HepG2 (cell line): ENCODE data around the gene CAPN7. TPM values are rescaled to one million over a fixed set of nuclear protein-coding genes. Genes with fewer than 3 reads are reported as not detected.

Experiments used
- ATF6 ChIP-seq: sonication (generic); formaldehyde crosslinking; conservative IDR thresholded peaks from 2 replicates; pipeline ENCODE4 v1.4.0; 2020; ENCODE audit warnings: missing genetic modification reagents
- DMAP1 ChIP-seq: IDR thresholded peaks from 2 replicates; pipeline ENCODE4 v1.6.1; 2016
- GMEB1 ChIP-seq: sonication (generic); formaldehyde crosslinking; IDR thresholded peaks from 2 replicates; pipeline ENCODE4 v1.5.1; 2020; ENCODE audit warnings: missing genetic modification reagents, mild to moderate bottlenecking, borderline replicate concordance
- MAZ ChIP-seq, 2 experiments: sonication (generic) in 1 of 2; formaldehyde crosslinking in 1 of 2; IDR thresholded peaks; 2 replicates each; pipeline versions ENCODE4 v1.5.0 to v1.6.1; 2012 to 2020; ENCODE audit warnings: low read depth in 2 of 2, mild to moderate bottlenecking in 2 of 2, borderline replicate concordance in 1 of 2, improper control_type of control experiment in 1 of 2, low read length in 1 of 2, missing genetic modification reagents in 1 of 2, moderate library complexity in 1 of 2
- MBD4 ChIP-seq: IDR thresholded peaks from 2 replicates; pipeline ENCODE4 v1.6.1; 2012; ENCODE audit warnings: low read length, inconsistent platforms, borderline replicate concordance
- NAIF1 ChIP-seq: sonication (generic); formaldehyde crosslinking; IDR thresholded peaks from 2 replicates; pipeline ENCODE4 v1.5.0; 2020; ENCODE audit warnings: mild to moderate bottlenecking, missing genetic modification reagents, borderline replicate concordance
- NRL ChIP-seq: sonication (generic); formaldehyde crosslinking; IDR thresholded peaks from 2 replicates; pipeline ENCODE4 v1.5.0; 2020; ENCODE audit warnings: missing genetic modification reagents, mild to moderate bottlenecking, moderate library complexity, borderline replicate concordance
- TBP ChIP-seq: sonication (generic); formaldehyde crosslinking; IDR thresholded peaks from 2 replicates; pipeline ENCODE4 v1.5.0; 2020; ENCODE audit warnings: missing genetic modification reagents
- ZBTB38 ChIP-seq: sonication (generic); formaldehyde crosslinking; IDR thresholded peaks from 2 replicates; pipeline ENCODE4 v1.5.1; 2020; ENCODE audit warnings: mild to moderate bottlenecking, missing genetic modification reagents
- ZBTB40 ChIP-seq, 2 experiments: fragments of 450-650 bp in 1 of 2; sonication (generic) in 1 of 2; formaldehyde crosslinking in 1 of 2; IDR thresholded peaks; 2 replicates each; pipeline versions ENCODE4 v1.6.1 to v1.8.0; 2016 to 2022; ENCODE audit warnings: antibody characterized with exemption in 1 of 2, mild to moderate bottlenecking in 1 of 2, missing genetic modification reagents in 1 of 2
- ZNF275 ChIP-seq: sonication (generic); formaldehyde crosslinking; IDR thresholded peaks from 2 replicates; pipeline ENCODE4 v1.8.0; 2022; ENCODE audit warnings: missing genetic modification reagents, mild to moderate bottlenecking, inconsistent platforms, borderline replicate concordance
- ZNF296 ChIP-seq: sonication (generic); formaldehyde crosslinking; conservative IDR thresholded peaks from 2 replicates; pipeline ENCODE4 v1.5.0; 2020; ENCODE audit warnings: mild to moderate bottlenecking, missing genetic modification reagents
- ZNF569 ChIP-seq: sonication (generic); formaldehyde crosslinking; IDR thresholded peaks from 2 replicates; pipeline ENCODE4 v1.5.0; 2020; ENCODE audit warnings: mild to moderate bottlenecking, missing genetic modification reagents, moderate library complexity, borderline replicate concordance
- polyA plus RNA-seq, 8 experiments: library from polyadenylated mRNA; depleted of rRNA in 3 of 8; stranded (reverse) in 7 of 8; unstranded in 1 of 8; fragments of >200 nt; fragmentation: Illumina TruSeq in 4 of 8; extraction: Trizol in 4 of 8; gene quantifications; 2 replicates each; pipeline versions ENCODE4 v1.2.1 to v1.2.3, GENCODE V29; 2011 to 2016; ENCODE audit warnings: low read depth in 4 of 8, missing spikeins in 1 of 8, mixed read lengths in 1 of 8; ENCODE audit not compliant: insufficient read depth in 1 of 8
- total RNA-seq, 5 experiments: library from RNA; depleted of rRNA; stranded (reverse); fragments of >200 nt; fragmentation: Illumina TruSeq; extraction: Trizol; gene quantifications; 2 replicates each; pipeline ENCODE4 v1.2.3, GENCODE V29; 2016; ENCODE audit warnings: low read depth in 1 of 5

The CAPN7 gene
- total and polyA plus RNA-seq, 2 of the 13 experiments (the other 11 are each of a cell fraction or from before 2014, with no cell fraction given), result 16.7 to 36.8 TPM

- TF ChIP-seq ATF6 (CRISPR knock-in tag) (no peak), ZBTB40 (IDR thresholded peaks at IDR 0.05) (no peak), ZBTB40 (CRISPR knock-in tag; IDR thresholded peaks at IDR 0.05) (peak; percentile 79), NRL (CRISPR knock-in tag) (peak; percentile 68), NAIF1 (CRISPR knock-in tag) (no peak), GMEB1 (CRISPR knock-in tag) (peak; percentile 51), ZBTB38 (CRISPR knock-in tag) (no peak; the same call in 1 of the 2 replicates), MAZ (IDR thresholded peaks at IDR 0.05; ENCODE audit: borderline replicate concordance, low read depth, low read length) (peak; percentile 51; the same call in 1 of the 2 replicates), MAZ (CRISPR knock-in tag; IDR thresholded peaks at IDR 0.05; ENCODE audit: low read depth) (peak; percentile 89), ZNF275 (no peak), TBP (CRISPR knock-in tag) (no peak), ZNF569 (CRISPR knock-in tag) (no peak), MBD4 (no peak), ZNF296 (CRISPR knock-in tag) (no peak), DMAP1 (CRISPR knock-in tag) (peak; percentile 85)
These were observed at the start of gene CAPN7 (continued) for GRCh38 chr3:15205934-15206661.
